Measurements from ENCODE around the gene MASP2.
A peak's percentile ranks its signal among the peaks of the same experiment; 100 is the strongest.
"Not testable (repeated sequence)": the region's sequence is repeated elsewhere in the genome, so short reads cannot be mapped to it uniquely, and the experiment has no call there.

Gene MASP2

GRCh38 chr1:11046625-11047365, at the start of gene MASP2:
MASP2 (minus strand) TSS chr1:11047239; CDS start chr1:11047207, 32 bp downstream.
- DNase-seq (ENCODE audit: low read depth in 2 of 2): no peak

GRCh38 chr1:11083784-11084183, 36.7 kb upstream of the MASP2 start:
- DNase-seq (ENCODE audit: low read depth in 2 of 2): not testable (repeated sequence)

GRCh38 chr1:11080931-11081330, 33.9 kb upstream of the MASP2 start:
- DNase-seq (ENCODE audit: low read depth in 2 of 2): no peak

- DNase-seq (ENCODE audit: low read depth in 2 of 2): peak in 1 of 2 experiments; percentile 46
Observed at GRCh38 chr1:11078631-11079030, 31.6 kb upstream of the MASP2 start.

- not testable (repeated sequence) for DNase-seq (ENCODE audit: low read depth in 2 of 2)
Observed at GRCh38 chr1:11073398-11073797, 26.4 kb upstream of the MASP2 start.

- no peak for DNase-seq (ENCODE audit: low read depth in 2 of 2)
Observed at GRCh38 chr1:11072216-11072917, 25.3 kb upstream of the MASP2 start.

- DNase-seq (ENCODE audit: low read depth in 2 of 2): no peak
Observed at GRCh38 chr1:11071463-11072215, 24.6 kb upstream of the MASP2 start.

- DNase-seq (ENCODE audit: low read depth in 2 of 2): no peak
Observed at GRCh38 chr1:11070876-11071275, 23.8 kb upstream of the MASP2 start.

- DNase-seq (ENCODE audit: low read depth in 2 of 2): no peak
Observed at GRCh38 chr1:11068600-11069473, 21.8 kb upstream of the MASP2 start.

GRCh38 chr1:11067716-11068599, 20.9 kb upstream of the MASP2 start:
- DNase-seq (ENCODE audit: low read depth in 2 of 2): no peak

GRCh38 chr1:11065796-11066195, 18.8 kb upstream of the MASP2 start:
- DNase-seq (ENCODE audit: low read depth in 2 of 2): no peak

- no peak for DNase-seq (ENCODE audit: low read depth in 2 of 2)
Observed at GRCh38 chr1:11064942-11065341, 17.9 kb upstream of the MASP2 start.

GRCh38 chr1:11063937-11064537, 17.0 kb upstream of the MASP2 start:
- DNase-seq (ENCODE audit: low read depth in 2 of 2): not testable (repeated sequence)

- peak in 1 of 2 experiments; percentile 20 for DNase-seq (ENCODE audit: low read depth in 2 of 2)
Observed at GRCh38 chr1:11062965-11063401, 15.9 kb upstream of the MASP2 start.

- no peak for DNase-seq (ENCODE audit: low read depth in 2 of 2)
Observed at GRCh38 chr1:11061652-11062365, 14.8 kb upstream of the MASP2 start.

GRCh38 chr1:11059968-11060830, 13.2 kb upstream of the MASP2 start, which contains the start of gene SRM:
SRM (minus strand) TSS chr1:11060018; CDS start chr1:11059943, 75 bp downstream.
- DNase-seq (ENCODE audit: low read depth in 2 of 2): peak; percentile 71 to 75

- no peak for DNase-seq (ENCODE audit: low read depth in 2 of 2)
Observed at GRCh38 chr1:11059155-11059967, 12.3 kb upstream of the MASP2 start.

All from fibroblast of skin of left quadriceps (primary cell).